IPS-18c (cell line): ENCODE results near the gene ZIC5.
A peak's percentile ranks its signal among the peaks of the same experiment; 100 is the strongest.

Experiments used
- H3K4me3 ChIP-seq: 2 replicates; pipeline ENCODE4 v1.7.0; 2013; ENCODE audit warnings: low read depth, mild to moderate bottlenecking, low read length, moderate library complexity; ENCODE audit not compliant: insufficient read depth
- H3K9me3 ChIP-seq: one replicate; pipeline ENCODE4 v1.6.1; 2013; ENCODE audit warnings: mild to moderate bottlenecking, low read length, moderate library complexity; ENCODE audit not compliant: control insufficient read depth, insufficient read depth

Gene ZIC5

GRCh38 chr13:99980201-99980823 is 8.7 kb upstream of the ZIC5 start:
- Histone ChIP-seq H3K9me3 (peaks cover 5% of the 10 kb centered on the region), H3K4me3 (peak overlapping the region; percentile 89)

DNA sequence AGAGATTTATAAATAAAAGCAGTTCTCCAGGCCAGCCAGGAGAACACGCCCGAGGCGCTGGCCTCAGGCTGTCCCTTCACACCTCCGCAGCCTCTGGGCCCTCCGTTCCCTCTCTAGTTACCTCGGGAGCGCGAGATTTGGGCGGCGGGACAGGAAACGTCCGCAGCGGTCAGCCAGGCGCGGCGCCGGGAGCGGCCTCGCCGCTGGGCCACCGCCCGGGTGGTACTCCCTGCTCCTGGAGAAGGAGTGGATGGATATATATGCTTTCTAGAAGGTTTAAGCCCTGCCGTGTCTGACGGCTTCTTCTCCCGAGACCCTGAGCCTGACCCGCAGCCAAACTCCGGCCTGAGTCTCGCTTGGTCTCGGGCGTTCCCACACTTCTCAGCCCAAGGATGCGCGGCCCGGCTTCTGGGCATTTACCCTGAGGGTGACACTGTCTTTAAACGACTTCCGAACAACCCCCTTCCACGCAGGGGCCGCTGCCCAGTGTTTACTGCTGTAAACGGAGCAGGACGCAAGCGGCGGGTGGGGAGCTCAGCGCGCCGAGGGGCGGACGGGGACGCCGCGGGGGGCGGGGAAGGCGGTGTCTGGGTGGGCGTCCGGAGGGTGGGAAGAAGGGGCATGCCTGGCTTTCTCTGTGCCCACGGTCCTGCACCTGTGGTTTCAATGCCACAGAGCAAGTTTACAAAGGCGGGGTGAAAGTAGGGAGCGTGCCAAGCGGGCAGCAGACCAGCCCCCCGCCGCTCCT is 8.1 kb upstream of the ZIC5 start:
- H3K9me3 ChIP-seq, result peaks cover 5% of the 10 kb centered on the region
- H3K4me3 ChIP-seq, result peak overlapping the region; percentile 89

DNA sequence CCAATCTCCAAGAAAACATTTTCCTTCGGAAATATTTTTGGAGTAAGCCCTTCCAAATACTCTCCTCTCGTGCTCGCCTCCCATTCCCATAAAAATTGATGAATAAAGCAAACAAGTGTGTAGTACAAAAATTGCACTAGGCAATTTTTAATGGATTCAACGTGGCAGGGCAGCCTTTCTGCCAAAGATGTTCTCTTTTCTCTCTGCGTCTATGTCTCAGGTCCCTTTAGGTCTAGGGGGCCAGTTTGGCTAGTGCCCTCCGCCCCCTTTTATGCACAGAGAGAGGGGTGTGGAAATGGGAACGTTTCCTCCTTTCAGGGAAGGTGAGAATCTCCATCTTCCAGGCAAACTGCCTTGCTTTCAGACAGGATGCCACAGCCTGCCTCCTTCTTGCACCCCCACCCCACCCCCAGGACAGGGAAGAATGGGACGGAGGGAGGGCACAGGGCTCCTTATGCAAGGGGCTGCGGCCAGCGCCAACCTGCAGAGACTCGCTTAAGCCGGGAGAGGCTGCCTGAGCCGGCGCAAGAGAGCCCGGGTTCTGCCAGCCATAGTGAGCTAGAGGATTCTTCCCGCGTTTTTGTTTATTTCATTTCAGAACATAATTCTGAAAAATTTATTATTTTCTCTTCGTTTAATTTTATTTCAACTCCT is 7.4 kb upstream of the ZIC5 start:
- peak overlapping the region; percentile 89 for H3K4me3 ChIP-seq
- peaks cover 5% of the 10 kb centered on the region for H3K9me3 ChIP-seq

DNA sequence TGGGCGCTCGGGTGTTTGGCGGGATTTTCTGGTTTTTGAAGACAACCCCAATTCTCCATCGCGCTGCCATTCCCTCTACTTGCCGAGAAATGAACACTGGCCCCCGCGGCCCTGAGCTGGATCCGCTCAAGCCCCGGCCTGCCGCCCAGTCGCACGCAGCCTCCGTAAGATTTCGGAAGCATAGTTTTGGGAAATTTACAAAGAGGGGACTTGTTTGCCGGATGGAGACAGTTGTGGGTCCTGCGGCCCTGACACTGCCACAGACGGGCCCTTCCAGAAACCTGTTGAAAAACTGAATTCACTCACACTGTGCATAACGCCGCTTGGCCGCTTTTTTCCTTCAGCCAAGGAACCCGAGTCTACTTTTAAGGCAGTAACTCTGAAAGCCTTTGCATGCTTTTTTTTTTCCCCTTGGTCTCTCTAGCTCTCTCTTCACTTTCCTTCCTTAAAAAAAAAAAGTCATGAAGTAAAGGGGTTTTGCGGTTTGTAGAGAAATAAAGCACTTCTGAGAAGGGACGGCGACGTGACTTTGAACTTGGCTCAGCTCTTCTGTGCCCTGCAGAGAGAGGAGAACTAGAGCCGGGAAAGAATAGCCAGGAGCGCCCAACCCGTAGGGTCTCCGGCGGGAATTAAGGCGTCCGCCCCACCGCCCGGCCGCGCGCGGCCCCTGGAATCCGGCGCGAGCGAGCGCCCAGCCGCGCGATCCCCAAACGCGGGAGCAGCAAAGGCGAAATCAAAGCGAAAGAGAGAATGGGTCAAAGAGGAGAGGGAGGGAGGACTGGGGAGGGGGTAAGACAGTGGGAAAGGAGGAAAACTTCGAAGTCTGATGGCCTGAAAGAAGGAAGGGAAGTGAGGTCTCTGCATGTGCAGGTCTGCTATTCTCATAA is 6.6 kb upstream of the ZIC5 start:
- peak overlapping the region; percentile 89 for H3K4me3 ChIP-seq
- peaks cover 4% of the 10 kb centered on the region for H3K9me3 ChIP-seq

DNA sequence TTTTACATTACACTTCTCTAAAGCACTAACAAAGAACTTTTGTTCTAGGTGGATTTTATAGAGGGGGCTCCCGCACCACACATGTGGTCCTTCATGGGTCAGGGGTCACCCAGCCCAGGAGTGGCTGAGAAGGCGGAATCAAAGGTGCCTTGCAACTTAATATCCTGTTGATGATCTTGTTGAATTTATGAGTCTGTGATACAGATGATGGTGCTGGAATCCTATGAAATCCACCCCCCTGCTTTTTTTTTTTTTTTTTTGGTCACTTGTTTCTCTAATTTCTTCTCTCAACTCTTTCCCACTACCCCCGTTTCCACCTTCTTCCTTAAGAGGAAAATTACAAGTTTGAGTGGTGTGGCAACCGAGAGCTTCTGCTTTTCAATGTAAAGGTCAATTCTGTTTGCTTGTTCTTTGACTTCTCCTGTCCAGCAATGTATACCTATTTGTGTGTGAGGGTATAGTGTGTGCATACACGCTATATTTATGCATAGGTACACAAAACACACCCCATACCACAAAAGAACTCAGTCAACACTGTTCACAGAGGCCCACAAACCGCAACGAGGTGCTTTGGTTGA is 5.9 kb upstream of the ZIC5 start:
- H3K9me3 ChIP-seq, result peaks cover 2% of the 10 kb centered on the region
- peak overlapping the region; percentile 89 for H3K4me3 ChIP-seq

GRCh38 chr13:99976575-99976974 is 5.0 kb upstream of the ZIC5 start:
- Histone ChIP-seq H3K4me3 (no peak overlapping the region), H3K9me3 (no peaks in the 10 kb centered on the region)

- no peaks in the 10 kb centered on the region for H3K9me3 ChIP-seq
- H3K4me3 ChIP-seq, result no peak overlapping the region; the same call in 1 of the 2 replicates
Observed at GRCh38 chr13:99975626-99976025, 4.1 kb upstream of the ZIC5 start.

DNA sequence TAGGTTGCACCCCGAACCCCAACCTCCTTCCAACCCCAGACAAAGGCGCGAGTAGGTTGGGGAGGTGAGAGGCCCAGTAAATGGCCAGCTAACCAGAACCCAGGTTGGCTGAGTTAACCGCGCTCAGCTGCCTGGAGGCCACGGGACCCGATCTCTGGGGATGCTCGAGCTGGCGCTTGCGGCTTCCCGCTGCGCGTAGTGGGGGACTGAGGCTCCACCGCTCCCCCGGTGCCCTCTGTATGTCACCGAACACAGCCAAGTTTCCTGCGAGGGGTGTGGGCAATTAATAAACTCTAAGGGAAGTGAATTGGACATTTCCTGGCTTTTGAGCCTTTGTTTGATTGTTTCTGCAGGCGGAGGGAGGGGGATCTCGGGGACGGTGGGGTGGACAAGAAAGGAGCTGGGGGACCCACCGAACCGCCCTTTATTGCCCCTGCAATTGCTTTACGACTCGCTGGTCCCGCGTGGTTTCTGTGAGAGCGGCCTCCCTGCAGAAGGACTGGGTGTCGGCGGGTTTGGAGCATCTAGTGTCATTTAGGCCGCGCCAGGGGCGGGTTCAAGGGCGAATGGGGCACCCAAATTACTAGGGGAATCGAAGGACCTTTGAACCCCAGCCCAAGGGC is 3.5 kb upstream of the ZIC5 start:
- no peak overlapping the region; the same call in none of the 2 replicates for H3K4me3 ChIP-seq

GRCh38 chr13:99974296-99974938 is 2.9 kb upstream of the ZIC5 start:
- Histone ChIP-seq H3K4me3 (no peak overlapping the region; the same call in 1 of the 2 replicates), H3K9me3 (peaks cover 2% of the 10 kb centered on the region)

More for the DNA sequence above, 3.5 kb upstream of the ZIC5 start:
- no peaks in the 10 kb centered on the region for H3K9me3 ChIP-seq

GRCh38 chr13:99973808-99974185 is 2.2 kb upstream of the ZIC5 start:
- H3K4me3 ChIP-seq, result no peak overlapping the region
- H3K9me3 ChIP-seq, result peaks cover 2% of the 10 kb centered on the region

- Histone ChIP-seq H3K9me3 (peaks cover 2% of the 10 kb centered on the region), H3K4me3 (no peak overlapping the region)
Observed at GRCh38 chr13:99973163-99973807, 1.7 kb upstream of the ZIC5 start.

- H3K9me3 ChIP-seq, result peaks cover 2% of the 10 kb centered on the region
- H3K4me3 ChIP-seq, result peak overlapping the region; percentile 70
Observed at GRCh38 chr13:99972190-99972731, 694 bp upstream of the ZIC5 start.

DNA sequence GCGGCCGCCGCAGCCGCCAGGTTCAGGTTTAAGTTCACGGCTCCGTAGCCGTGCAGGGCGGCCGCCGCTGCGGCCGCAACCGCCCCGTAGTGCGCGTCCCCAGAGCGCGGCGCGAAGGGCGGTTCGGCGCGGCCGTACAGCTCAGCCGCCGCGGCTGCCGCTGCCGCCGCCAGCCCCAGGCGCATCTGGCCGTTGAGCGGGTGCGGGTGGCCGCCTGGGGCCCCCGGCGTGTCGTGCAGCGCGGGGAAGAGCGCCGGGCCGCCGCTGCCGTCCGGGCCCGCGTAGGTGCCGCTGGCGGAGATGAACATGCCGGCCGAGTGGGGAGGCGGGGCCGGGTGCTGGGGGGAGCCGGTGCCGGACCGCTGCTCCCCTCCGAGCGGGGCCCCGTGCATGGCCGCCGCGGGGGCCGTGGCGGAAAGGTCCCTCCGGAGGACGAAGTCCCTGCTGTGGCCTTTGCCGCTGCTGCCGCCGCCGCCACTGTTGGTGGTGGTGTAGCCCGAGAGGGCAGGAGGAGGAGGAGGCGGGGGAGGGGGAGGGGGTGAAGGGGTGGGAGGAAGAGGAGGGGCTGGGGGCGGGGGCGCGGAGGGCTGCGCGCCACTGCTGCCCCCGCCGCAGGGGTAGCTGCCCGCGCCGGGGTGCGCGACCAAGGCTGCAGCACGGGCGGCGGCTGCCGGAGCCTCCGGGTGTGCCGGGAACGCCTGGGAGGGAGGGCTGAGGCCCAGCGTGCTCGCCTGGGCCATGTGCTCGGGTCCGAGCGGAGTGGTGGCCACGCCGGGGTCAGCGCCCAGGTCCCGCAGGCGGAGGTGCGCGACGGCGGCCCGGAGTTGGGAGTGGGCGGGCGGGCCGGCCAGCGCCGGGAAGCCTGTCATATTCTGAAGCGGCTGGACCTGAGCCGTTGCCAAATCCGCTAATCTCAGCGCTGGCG is 654 bp downstream of the ZIC5 start:
- Histone ChIP-seq H3K4me3 (peak overlapping the region; percentile 70), H3K9me3 (peaks cover 2% of the 10 kb centered on the region)

DNA sequence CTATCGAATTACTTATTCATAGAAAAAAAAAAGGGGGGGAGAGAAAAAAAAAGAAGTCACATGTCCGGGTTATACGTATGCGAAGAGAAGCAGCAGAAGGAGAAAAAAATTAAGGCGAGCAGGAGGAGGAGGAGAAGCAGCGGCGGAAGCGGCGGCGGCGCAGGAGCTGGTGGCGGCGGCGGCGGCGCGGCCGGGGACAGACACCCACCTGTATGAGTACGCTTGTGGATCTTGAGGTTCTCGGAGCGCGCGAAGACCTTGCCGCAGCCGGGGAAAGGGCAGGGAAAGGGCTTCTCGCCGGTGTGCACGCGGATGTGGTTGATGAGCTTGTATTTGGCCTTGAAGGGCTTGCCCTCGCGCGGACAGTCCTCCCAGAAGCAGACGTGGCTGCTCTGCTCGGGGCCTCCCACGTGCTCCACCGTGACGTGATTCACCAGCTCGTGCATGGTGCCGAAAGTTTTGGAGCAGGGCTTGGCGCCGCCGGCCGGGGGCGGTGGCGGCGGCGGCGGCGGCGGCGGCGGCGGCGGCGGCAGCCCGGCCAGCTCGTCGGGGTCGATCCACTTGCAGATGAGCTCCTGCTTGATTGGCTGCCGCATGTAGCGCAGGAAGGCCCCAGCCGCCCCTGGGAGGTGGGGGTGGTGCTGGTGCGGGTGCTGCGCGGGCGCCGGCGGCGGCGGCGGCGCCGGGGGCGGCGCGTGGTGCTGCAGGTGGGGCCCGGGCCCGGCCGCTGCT is 1.5 kb downstream of the ZIC5 start:
- Histone ChIP-seq H3K9me3 (peaks cover 2% of the 10 kb centered on the region), H3K4me3 (peak overlapping the region; percentile 93)
